GM21737 (cell line): ENCODE data around the gene PTTG2.
"Not testable (repeated sequence)": the region's sequence is repeated elsewhere in the genome, so short reads cannot be mapped to it uniquely, and the experiment has no call there.

Experiments used
- ATAC-seq: cut with Tn5 transposase; IDR thresholded peaks from one replicate; pipeline ENCODE4 v1.9.1; 2021; ENCODE audit warnings: mild to moderate bottlenecking, moderate library complexity; ENCODE audit not compliant: unreplicated experiment

The PTTG2 gene

DNA sequence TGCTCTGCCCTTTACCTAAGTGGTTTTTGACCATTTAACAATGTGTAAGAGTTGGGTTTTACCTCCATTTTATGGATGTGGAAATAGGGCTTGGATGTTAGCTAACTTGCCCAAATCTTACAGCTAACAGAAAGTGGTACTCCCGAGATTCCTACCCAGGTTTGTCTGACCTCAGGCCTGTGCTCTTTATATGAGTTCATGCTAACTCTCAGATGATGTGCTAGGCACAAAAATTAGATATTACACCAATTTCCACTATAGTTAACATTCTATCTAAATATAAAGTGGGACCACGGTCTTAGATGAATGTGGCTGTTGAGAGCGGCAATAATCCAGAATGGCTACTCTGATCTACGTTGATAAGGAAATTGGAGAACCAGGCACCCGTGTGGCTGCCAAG lies at the start of gene PTTG2:
Gene PTTG2, plus strand, starts transcription at position 301 of the 400 bp plus-strand sequence. Its CDS starts 37 bp downstream, at position 338.
- ATAC-seq: no peak

DNA sequence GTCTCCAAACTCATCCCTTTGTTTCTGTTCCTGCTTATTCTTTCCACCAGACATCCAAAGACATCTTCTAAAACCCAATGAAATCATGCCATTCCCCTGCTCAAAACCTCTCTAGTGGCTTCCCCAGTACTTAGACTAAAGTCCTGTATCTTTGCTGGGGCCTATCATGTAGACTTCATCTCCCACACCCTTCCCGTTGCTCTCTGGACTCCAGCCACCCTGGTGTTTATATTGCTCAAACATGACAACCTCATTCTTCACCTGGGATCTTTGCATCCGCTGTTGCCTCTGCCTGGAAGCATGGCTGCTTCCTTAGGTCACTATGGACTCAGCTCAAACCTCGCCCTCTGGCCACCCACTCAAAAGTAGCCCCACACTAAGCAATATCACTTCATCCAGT lies 45.7 kb upstream of the PTTG2 start:
- no peak for ATAC-seq

- no peak for ATAC-seq
Observed at GRCh38 chr4:37917388-37917787, 42.8 kb upstream of the PTTG2 start.

- no peak for ATAC-seq
Observed at GRCh38 chr4:37918653-37919052, 41.5 kb upstream of the PTTG2 start.

GRCh38 chr4:37922328-37922727 lies 37.9 kb upstream of the PTTG2 start:
- ATAC-seq: no peak

- not testable (repeated sequence) for ATAC-seq
Observed at GRCh38 chr4:37923089-37923488, 37.1 kb upstream of the PTTG2 start.

DNA sequence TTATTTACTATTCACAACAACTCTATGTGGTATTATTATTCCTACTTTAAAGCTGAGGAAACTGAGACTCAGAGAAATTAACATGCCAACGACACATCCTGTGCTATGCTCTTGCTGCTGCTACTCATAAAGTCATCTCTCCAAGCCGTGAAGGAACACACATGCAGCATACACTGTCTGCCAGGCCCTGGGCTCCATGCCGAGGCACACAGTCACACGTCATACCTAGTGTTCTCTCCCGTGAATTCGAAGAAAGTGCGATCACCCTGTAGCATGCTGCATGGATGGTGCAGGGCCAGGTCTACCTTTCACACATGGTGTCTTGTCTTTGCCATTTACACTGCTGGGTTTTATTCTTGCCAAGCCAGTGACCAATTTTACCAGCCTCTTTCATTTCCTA lies 35.3 kb upstream of the PTTG2 start:
- ATAC-seq: no peak

DNA sequence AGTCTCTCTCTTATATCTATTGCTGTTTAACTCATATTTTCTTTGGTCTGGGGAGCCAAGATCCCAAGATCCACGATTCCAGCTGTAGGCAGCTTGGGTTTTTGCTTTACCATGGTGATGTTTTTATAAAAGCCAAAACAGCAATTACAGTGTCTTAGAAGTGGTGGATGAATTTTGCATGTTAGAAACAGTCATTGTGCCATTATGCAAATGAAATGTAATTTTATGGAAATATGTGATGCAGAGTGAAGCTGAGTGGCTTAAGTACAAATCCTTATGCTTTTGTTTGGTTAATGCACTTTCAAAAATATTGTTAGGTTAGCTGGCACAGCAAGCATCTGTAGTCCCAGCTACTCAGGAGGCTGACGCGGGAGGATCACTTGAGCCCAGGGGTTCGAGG lies 32.8 kb upstream of the PTTG2 start:
- ATAC-seq: no peak

GRCh38 chr4:37928426-37929416 lies 31.5 kb upstream of the PTTG2 start:
- ATAC-seq: no peak

DNA sequence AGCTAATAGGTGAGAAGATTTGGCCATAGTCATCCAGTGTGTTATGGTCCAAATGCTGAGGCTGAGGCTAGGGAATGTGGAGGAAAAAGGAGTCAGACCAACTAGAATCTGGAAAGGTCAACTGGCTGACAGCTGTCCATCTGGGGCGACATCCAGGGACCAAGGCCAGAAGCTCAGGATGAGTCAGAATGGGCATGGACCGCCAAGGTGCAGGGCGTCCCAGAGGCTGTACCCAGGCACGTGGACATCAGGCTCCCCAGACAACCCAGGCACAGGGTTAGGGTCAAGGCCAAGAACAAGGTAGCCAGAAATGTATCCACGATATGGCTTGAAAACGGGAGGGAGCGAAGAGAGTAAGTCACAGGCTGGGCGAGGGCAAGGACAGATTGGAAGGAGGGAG lies 26.1 kb upstream of the PTTG2 start:
- ATAC-seq: no peak

GRCh38 chr4:37934609-37935008 lies 25.6 kb upstream of the PTTG2 start:
- no peak for ATAC-seq

DNA sequence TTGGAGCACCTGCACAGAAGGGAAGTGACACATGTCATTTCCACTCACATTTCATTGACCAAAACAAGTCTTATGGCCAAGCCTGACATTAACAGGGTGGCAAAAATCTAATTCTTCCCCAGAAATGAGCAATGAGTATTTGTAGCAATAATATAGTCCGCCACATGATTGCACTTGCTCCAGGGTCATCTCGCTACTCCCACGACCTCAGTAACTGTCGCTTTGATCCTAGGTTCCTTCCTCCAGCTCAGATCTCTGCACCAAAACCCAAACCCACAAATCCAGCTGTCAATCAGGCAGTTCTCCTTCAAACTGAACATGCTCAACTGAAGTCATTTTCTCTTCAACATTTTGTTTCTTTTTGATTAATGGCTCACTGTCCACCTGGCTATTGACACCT lies 25.2 kb upstream of the PTTG2 start:
- ATAC-seq: no peak

DNA sequence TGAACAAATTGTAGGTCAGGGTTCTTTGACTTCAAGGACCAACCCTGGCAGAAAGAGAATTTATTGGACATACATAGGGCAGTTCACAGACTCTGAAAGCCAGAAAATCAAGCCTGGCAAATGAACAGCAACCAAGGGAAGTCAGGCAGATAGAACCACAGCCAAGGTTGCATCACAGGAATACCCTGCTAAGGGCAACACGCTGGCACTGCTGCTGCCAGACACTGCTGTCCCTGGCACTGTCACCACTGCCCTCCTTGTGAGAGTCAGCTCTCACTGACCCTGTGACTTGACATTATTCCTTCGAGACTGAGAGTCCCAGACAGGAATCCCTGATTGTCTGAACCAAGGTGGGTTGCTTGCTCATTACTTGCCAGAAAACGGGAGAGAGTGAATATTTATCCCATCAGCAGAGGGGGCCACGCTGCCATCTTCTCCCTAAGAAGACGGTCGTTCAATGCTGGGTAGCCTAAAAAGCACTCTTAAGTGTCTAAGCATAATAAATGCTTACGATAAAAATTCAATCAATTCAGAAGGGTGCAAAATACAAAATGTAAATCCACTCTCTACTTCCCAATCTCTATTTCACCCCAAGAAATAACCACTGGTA lies 23.2 kb upstream of the PTTG2 start:
- no peak for ATAC-seq

DNA sequence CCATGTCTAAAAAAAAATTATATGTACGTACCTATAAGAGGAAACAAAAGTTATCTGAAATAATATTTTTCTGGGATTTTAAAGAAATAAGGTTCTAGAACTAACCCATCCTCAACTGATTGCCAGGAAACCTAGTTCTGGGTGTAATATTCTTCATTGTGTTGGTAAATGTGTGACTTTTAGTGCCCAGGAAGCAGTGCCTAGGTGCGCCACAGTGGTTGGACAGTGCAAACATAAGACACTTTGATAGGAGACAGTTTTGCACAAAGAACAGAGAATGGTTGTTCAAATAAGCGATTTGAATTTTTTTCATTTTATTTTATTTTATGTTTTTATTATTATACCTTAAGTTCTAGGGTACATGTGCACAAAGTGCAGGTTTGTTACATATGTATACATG lies 22.0 kb upstream of the PTTG2 start:
- ATAC-seq: no peak

GRCh38 chr4:37946503-37947179 lies 13.6 kb upstream of the PTTG2 start:
- ATAC-seq: no peak

GRCh38 chr4:37948542-37948941 lies 11.7 kb upstream of the PTTG2 start:
- ATAC-seq: no peak

DNA sequence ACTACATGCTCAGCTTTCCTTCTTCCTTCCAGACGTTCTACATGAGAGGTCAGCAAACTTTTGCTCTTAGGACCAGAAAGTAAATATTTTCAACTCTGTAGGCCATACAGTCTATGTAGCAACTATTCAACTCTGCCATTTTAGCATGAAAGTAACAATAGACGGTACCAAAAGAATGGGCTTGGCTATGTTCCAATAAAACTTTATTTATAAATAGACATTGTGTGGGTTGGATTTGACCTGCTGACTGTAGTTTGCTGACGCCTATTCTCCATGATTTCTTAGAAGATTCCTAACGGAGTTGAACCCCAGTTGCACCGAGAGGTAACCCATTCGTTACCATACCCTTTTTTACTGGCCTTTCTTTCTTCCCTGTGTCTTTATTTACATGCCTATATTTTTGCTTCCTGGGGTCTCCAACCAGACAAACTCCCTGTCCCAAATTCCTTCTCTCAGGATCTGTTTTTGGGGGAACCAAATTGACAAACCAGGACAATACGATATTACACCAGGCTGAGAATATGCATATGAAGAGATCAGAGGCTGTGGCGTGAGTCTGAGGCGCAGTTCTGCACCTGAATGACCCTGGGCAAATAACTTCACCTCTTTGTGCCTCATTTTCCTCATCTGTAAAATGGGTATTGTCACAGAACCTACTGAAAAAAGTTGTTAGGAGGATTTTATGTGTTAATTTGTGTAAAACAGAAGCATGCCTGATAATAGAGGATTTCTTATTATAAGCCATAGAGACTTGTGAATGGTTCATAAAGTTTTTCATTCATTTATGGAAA lies 10.4 kb upstream of the PTTG2 start:
- no peak for ATAC-seq

DNA sequence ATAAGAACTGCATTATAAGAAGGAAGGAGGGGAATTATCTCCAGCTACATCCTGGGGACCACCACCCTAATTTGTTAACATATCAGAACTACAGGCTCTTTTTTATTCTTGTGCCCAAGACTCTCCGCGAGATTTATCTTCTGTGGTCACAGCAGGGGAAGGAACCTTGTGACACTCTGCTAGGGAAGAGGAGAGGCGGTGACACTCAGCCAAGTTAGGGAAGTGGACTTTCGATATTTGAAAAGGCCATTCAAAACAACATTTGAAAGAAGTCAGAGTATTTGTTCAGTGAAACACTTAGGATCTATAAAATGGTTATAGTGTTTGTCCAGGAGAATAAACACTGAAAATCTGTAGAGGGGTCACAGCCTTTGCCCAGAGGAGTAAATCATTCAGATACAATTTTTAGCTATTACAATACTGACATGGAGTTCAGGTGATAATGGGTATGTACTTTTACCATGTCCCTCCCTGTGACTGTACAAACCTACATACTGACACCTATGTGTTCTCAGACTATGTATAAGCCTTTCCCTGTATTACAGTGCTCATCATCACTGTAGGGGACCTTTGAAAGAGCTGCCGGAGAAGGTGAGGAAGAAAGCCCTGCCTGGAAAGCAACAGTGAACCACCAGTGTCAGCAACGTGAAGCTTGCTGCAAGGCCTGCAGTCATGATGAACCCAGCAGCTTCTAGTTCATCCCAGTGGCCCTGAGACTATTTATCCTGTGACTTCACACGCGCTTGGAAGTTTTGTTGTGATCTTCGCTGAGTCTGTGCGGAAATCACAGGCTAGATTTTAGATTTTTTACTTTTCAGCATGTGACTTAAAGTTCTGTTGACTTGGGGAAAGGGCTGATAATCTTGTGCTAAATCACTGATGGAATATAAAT lies 8.5 kb upstream of the PTTG2 start:
- ATAC-seq: no peak

DNA sequence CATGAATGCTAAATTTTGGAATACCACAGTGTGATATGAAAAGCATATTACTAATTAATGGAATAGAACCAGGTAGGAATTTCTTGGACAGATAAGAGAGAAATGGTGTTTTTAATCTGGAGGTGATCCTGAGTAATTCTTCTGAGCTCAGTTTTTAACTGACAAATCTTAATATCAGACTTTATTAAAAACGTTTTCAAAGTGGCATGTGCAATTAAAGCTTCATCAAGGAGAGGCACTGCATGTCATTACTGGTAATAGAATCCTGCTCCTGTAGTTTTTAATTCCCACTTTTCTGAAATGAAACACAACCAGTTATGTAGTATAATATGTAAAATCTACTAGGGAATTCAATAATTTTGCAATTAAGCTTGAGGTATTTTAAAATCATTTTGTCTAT lies 7.0 kb upstream of the PTTG2 start:
- no peak for ATAC-seq
